GM23338 (cell line): ENCODE measurements around the gene GADL1. TPM values are rescaled to one million over a fixed set of nuclear protein-coding genes. Genes with fewer than 3 reads are reported as not detected.

ENCODE experiments used
- ATAC-seq: fragments of 200-7000 bp; cut with Tn5 transposase; 3 replicates; pipeline ENCODE4 v1.9.1; 2020
- DNase-seq: peaks from one replicate; pipeline ENCODE4 v3.0.0-alpha.2; 2015; ENCODE audit warnings: low spot score
- H2AFZ ChIP-seq: fragments of 200-600 bp; sonication (generic); 2 replicates; pipeline ENCODE4 v1.8.0; 2016; ENCODE audit warnings: antibody characterized with exemption, mild to moderate bottlenecking, moderate library complexity
- H3F3A ChIP-seq: fragments of 200-600 bp; sonication (generic); replicated peaks from 2 replicates; pipeline ENCODE4 v1.8.0; 2017; ENCODE audit warnings: antibody characterized with exemption, mixed run types, low read depth
- H3K27ac ChIP-seq: fragments of 200-600 bp; sonication (generic); 2 replicates; pipeline ENCODE4 v1.6.1; 2016; ENCODE audit warnings: low read depth
- H3K27me3 ChIP-seq: fragments of 200-600 bp; sonication (generic); 2 replicates; pipeline ENCODE4 v1.8.0; 2016; ENCODE audit warnings: mild to moderate bottlenecking, mixed run types, moderate library complexity; ENCODE audit not compliant: insufficient read depth
- H3K36me3 ChIP-seq: fragments of 200-600 bp; sonication (generic); 2 replicates; pipeline ENCODE4 v1.8.0; 2016; ENCODE audit warnings: mild to moderate bottlenecking; ENCODE audit not compliant: insufficient read depth
- H3K4me1 ChIP-seq: fragments of 200-600 bp; sonication (generic); 2 replicates; pipeline ENCODE4 v1.8.0; 2016; ENCODE audit warnings: mild to moderate bottlenecking, moderate library complexity; ENCODE audit not compliant: insufficient read depth
- H3K4me2 ChIP-seq: fragments of 200-600 bp; sonication (generic); 2 replicates; pipeline ENCODE4 v1.7.1; 2017; ENCODE audit warnings: mixed run types
- H3K4me3 ChIP-seq: fragments of 200-600 bp; sonication (generic); 2 replicates; pipeline ENCODE4 v1.6.1; 2016; ENCODE audit warnings: mixed run types
- H3K79me2 ChIP-seq: fragments of 200-600 bp; sonication (generic); replicated peaks from 2 replicates; pipeline ENCODE4 v1.8.0; 2017; ENCODE audit warnings: mild to moderate bottlenecking; ENCODE audit not compliant: insufficient read depth
- H3K9me2 ChIP-seq: fragments of 200-600 bp; sonication (generic); 2 replicates; pipeline ENCODE4 v1.8.0; 2017; ENCODE audit not compliant: insufficient read depth
- H4K20me1 ChIP-seq: fragments of 200-600 bp; sonication (generic); replicated peaks from 2 replicates; pipeline ENCODE4 v1.8.0; 2017; ENCODE audit warnings: mild to moderate bottlenecking; ENCODE audit not compliant: insufficient read depth
- H3K27ac Mint-ChIP-seq: 2 replicates; pipeline ENCODE4 v1.8.0; 2020; ENCODE audit warnings: inconsistent platforms, mild to moderate bottlenecking, moderate library complexity, mixed read lengths
- H3K27me3 Mint-ChIP-seq: 3 replicates; pipeline ENCODE4 v1.8.0; 2022; ENCODE audit warnings: low read depth, mild to moderate bottlenecking, moderate library complexity, mixed read lengths, inconsistent platforms; ENCODE audit not compliant: insufficient read depth, poor library complexity
- H3K36me3 Mint-ChIP-seq: 3 replicates; pipeline ENCODE4 v1.8.0; 2021; ENCODE audit warnings: low read depth, mild to moderate bottlenecking, inconsistent platforms, moderate library complexity, mixed read lengths
- H3K4me1 Mint-ChIP-seq: 3 replicates; pipeline ENCODE4 v1.8.0; 2020; ENCODE audit warnings: mild to moderate bottlenecking, inconsistent platforms, mixed read lengths
- H3K4me3 Mint-ChIP-seq: 3 replicates; pipeline ENCODE4 v1.8.0; 2021; ENCODE audit warnings: moderate library complexity, mild to moderate bottlenecking, inconsistent platforms, mixed read lengths
- H3K9me3 Mint-ChIP-seq: 3 replicates; pipeline ENCODE4 v1.8.0; 2020; ENCODE audit warnings: moderate library complexity, mild to moderate bottlenecking, inconsistent platforms, mixed read lengths
- CREB1 ChIP-seq: fragments of 250-450 bp; sonication (Bioruptor Pico); IDR thresholded peaks from 2 replicates; pipeline ENCODE4 v1.5.0; 2020; ENCODE audit warnings: low read depth, mild to moderate bottlenecking, moderate library complexity
- EZH2 ChIP-seq: fragments of 200-600 bp; sonication (generic); IDR thresholded peaks from one replicate; pipeline ENCODE4 v1.8.0; 2017; ENCODE audit warnings: antibody characterized with exemption, mild to moderate bottlenecking, low read depth; ENCODE audit not compliant: unreplicated experiment
- EZH2phosphoT487 ChIP-seq: fragments of 200-600 bp; sonication (generic); IDR thresholded peaks from one replicate; pipeline ENCODE4 v1.8.1; 2018; ENCODE audit warnings: antibody characterized with exemption; ENCODE audit not compliant: unreplicated experiment
- JUNB ChIP-seq: IDR thresholded peaks from one replicate; pipeline ENCODE4 v1.6.1; 2016; ENCODE audit warnings: antibody characterized with exemption; ENCODE audit not compliant: unreplicated experiment
- NANOG ChIP-seq: IDR thresholded peaks from 2 replicates; pipeline ENCODE4 v1.6.1; 2016; ENCODE audit warnings: antibody characterized with exemption, borderline replicate concordance
- ZNF114 ChIP-seq: fragments of 250-450 bp; sonication (Bioruptor Pico); IDR thresholded peaks from 2 replicates; pipeline ENCODE4 v1.5.0; 2020; ENCODE audit warnings: mild to moderate bottlenecking, moderate library complexity
- ZNF331 ChIP-seq: fragments of 250-450 bp; sonication (Bioruptor Pico); IDR thresholded peaks from 2 replicates; pipeline ENCODE4 v1.5.0; 2020; ENCODE audit warnings: low read depth, mild to moderate bottlenecking, moderate library complexity
- polyA plus RNA-seq: library from polyadenylated mRNA; unstranded; fragments of >200 nt; fragmentation: Nextera tagmentation; extraction: Ambion mirVana; gene quantifications from 2 replicates; pipeline ENCODE4 v1.2.1, GENCODE V29; 2016
- total RNA-seq: library from RNA; depleted of rRNA; stranded (reverse); fragments of >200 nt; shearing (Covaris generic); gene quantifications from 2 replicates; pipeline ENCODE4 v1.2.3, GENCODE V29; 2014
- TF ChIP-seq, protein P1 (sequence below): IDR thresholded peaks from 2 replicates; pipeline ENCODE4 v1.6.1; 2016; ENCODE audit warnings: antibody characterized with exemption
- TF ChIP-seq, protein P2 (sequence below): IDR thresholded peaks from one replicate; pipeline ENCODE4 v1.6.1; 2018; ENCODE audit warnings: antibody characterized with exemption; ENCODE audit not compliant: unreplicated experiment
- TF ChIP-seq, protein P3 (sequence below), 2 experiments: fragments of 200-600 bp in 1 of 2; sonication (generic) in 1 of 2; conservative IDR thresholded peaks; 2 replicates each; pipeline versions ENCODE4 v1.5.1 to v1.6.1; 2016 to 2017; ENCODE audit warnings: antibody characterized with exemption in 2 of 2, low read depth in 2 of 2, mild to moderate bottlenecking in 2 of 2, moderate library complexity in 1 of 2

GADL1 gene
- total and polyA plus RNA-seq, 2 experiments from 2014 or later: 0.35 to 0.50 TPM

DNA sequence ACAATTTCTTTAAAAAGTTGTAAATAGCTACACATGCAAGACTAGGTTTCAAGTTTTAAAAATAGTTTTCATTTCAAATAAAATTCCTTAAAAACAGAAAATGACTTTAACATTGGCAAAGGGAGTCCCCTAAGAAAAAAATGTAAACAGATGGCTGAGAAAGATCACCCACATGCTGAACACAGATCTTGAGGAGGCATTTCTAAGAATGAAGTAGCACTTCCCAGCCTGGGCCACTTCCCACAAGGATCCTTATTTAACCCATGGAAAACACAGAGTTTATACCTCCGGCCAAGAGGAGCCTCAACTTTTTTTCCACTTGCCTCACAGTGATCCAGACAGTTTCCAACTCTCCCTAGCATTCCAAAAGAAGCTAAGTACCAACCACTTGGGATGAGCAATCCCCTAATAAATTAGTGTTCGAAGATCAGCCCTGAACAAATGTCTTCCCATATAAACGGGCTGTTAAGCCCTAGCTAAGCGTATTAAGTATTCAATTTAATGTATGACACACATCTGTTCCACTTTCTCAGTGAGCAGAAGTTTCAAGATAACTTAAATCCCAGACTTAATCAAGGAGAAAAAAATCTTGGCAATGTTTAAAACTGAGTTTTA lies 61.4 kb downstream of the GADL1 start:
- no peaks in the 10 kb centered on the region for H3K36me3 ChIP-seq
- no peak overlapping the region for H3K27ac ChIP-seq
- Mint-ChIP-seq H3K36me3 (no peaks in the 10 kb centered on the region), H3K4me1 (peaks cover 21% of the 10 kb centered on the region), H3K27ac (no peak overlapping the region), H3K4me3 (no peak overlapping the region), H3K9me3 (no peaks in the 10 kb centered on the region), H3K27me3 (peaks cover 1% of the 10 kb centered on the region)
- no peaks in the 10 kb centered on the region for H3F3A ChIP-seq
- H3K9me2 ChIP-seq: peaks cover 7% of the 10 kb centered on the region; the same call in 1 of the 2 replicates
- H4K20me1 ChIP-seq: no peaks in the 10 kb centered on the region
- TF ChIP-seq, protein P1, sequence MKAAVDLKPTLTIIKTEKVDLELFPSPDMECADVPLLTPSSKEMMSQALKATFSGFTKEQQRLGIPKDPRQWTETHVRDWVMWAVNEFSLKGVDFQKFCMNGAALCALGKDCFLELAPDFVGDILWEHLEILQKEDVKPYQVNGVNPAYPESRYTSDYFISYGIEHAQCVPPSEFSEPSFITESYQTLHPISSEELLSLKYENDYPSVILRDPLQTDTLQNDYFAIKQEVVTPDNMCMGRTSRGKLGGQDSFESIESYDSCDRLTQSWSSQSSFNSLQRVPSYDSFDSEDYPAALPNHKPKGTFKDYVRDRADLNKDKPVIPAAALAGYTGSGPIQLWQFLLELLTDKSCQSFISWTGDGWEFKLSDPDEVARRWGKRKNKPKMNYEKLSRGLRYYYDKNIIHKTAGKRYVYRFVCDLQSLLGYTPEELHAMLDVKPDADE: no peak
- TF ChIP-seq ZNF331 (CRISPR knock-in tag) (no peak), EZH2 (no peak), ZNF114 (CRISPR knock-in tag) (no peak), JUNB (no peak), EZH2phosphoT487 (no peak), CREB1 (CRISPR knock-in tag) (no peak), NANOG (no peak)
- TF ChIP-seq, protein P2, sequence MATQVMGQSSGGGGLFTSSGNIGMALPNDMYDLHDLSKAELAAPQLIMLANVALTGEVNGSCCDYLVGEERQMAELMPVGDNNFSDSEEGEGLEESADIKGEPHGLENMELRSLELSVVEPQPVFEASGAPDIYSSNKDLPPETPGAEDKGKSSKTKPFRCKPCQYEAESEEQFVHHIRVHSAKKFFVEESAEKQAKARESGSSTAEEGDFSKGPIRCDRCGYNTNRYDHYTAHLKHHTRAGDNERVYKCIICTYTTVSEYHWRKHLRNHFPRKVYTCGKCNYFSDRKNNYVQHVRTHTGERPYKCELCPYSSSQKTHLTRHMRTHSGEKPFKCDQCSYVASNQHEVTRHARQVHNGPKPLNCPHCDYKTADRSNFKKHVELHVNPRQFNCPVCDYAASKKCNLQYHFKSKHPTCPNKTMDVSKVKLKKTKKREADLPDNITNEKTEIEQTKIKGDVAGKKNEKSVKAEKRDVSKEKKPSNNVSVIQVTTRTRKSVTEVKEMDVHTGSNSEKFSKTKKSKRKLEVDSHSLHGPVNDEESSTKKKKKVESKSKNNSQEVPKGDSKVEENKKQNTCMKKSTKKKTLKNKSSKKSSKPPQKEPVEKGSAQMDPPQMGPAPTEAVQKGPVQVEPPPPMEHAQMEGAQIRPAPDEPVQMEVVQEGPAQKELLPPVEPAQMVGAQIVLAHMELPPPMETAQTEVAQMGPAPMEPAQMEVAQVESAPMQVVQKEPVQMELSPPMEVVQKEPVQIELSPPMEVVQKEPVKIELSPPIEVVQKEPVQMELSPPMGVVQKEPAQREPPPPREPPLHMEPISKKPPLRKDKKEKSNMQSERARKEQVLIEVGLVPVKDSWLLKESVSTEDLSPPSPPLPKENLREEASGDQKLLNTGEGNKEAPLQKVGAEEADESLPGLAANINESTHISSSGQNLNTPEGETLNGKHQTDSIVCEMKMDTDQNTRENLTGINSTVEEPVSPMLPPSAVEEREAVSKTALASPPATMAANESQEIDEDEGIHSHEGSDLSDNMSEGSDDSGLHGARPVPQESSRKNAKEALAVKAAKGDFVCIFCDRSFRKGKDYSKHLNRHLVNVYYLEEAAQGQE: no peak
- TF ChIP-seq, protein P3, sequence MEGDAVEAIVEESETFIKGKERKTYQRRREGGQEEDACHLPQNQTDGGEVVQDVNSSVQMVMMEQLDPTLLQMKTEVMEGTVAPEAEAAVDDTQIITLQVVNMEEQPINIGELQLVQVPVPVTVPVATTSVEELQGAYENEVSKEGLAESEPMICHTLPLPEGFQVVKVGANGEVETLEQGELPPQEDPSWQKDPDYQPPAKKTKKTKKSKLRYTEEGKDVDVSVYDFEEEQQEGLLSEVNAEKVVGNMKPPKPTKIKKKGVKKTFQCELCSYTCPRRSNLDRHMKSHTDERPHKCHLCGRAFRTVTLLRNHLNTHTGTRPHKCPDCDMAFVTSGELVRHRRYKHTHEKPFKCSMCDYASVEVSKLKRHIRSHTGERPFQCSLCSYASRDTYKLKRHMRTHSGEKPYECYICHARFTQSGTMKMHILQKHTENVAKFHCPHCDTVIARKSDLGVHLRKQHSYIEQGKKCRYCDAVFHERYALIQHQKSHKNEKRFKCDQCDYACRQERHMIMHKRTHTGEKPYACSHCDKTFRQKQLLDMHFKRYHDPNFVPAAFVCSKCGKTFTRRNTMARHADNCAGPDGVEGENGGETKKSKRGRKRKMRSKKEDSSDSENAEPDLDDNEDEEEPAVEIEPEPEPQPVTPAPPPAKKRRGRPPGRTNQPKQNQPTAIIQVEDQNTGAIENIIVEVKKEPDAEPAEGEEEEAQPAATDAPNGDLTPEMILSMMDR (conservative IDR thresholded peaks at IDR 0.05; ENCODE audit: low read depth in 2 of 2): no peak
- DNase-seq: no peak
- H3K79me2 ChIP-seq: no peaks in the 10 kb centered on the region
- H3K4me2 ChIP-seq: no peak overlapping the region
- H3K4me3 ChIP-seq: no peak overlapping the region
- peaks cover 11% of the 10 kb centered on the region for H3K4me1 ChIP-seq
- no peak overlapping the region for H2AFZ ChIP-seq
- no peaks in the 10 kb centered on the region for H3K27me3 ChIP-seq
- ATAC-seq: no peak
